WERI-Rb-1 (cell line): ENCODE data around the gene DPF3.

Experiments
- DNase-seq: peaks from one replicate; pipeline ENCODE4 v3.0.0-alpha.2; 2020
- H3K27ac ChIP-seq: fragments of 250-450 bp; sonication (Bioruptor Pico); 2 replicates; pipeline ENCODE4 v1.5.1; 2020; ENCODE audit warnings: mild to moderate bottlenecking, moderate library complexity
- H3K27me3 ChIP-seq: fragments of 250-450 bp; sonication (Bioruptor Pico); 2 replicates; pipeline ENCODE4 v1.5.1; 2021; ENCODE audit warnings: mild to moderate bottlenecking, low read depth, moderate library complexity; ENCODE audit not compliant: insufficient read depth, severe bottlenecking
- H3K36me3 ChIP-seq: fragments of 250-450 bp; sonication (Bioruptor Pico); 2 replicates; pipeline ENCODE4 v1.5.1; 2020; ENCODE audit warnings: mild to moderate bottlenecking, moderate library complexity
- H3K4me3 ChIP-seq: 2 replicates; pipeline ENCODE4 v1.5.1; 2011; ENCODE audit warnings: low read depth, mild to moderate bottlenecking, control low read depth, low read length
- H3K9me3 ChIP-seq: fragments of 250-450 bp; sonication (Bioruptor Pico); 2 replicates; pipeline ENCODE4 v1.5.1; 2021; ENCODE audit warnings: mild to moderate bottlenecking, moderate library complexity; ENCODE audit not compliant: severe bottlenecking
- CTCF ChIP-seq: IDR thresholded peaks from 2 replicates; pipeline ENCODE4 v1.5.1; 2011; ENCODE audit warnings: low read depth, mild to moderate bottlenecking, control low read depth, inconsistent platforms, low read length

Gene DPF3

GRCh38 chr14:72893636-72894322 lies at the start of gene DPF3:
Gene DPF3 (minus strand): TSS chr14:72894101. CDS start chr14:72894088, 13 bp downstream.
- Histone ChIP-seq H3K27ac (peak within 1 kb of the TSS; percentile 59; the same call in 1 of the 2 replicates), H3K9me3 (no peaks in the 10 kb centered on the region), H3K4me3 (peak within 1 kb of the TSS; percentile 83), H3K27me3 (peaks cover 5% of the 10 kb centered on the region), H3K36me3 (no peaks in the 10 kb centered on the region)
- TF ChIP-seq CTCF: no peak
- DNase-seq: peak; percentile 96

- no peak for DNase-seq
- Histone ChIP-seq H3K36me3 (peaks cover 6% of the 10 kb centered on the region), H3K27me3 (no peaks in the 10 kb centered on the region), H3K27ac (no peak overlapping the region), H3K4me3 (no peak overlapping the region), H3K9me3 (no peaks in the 10 kb centered on the region)
- peak; percentile 51; the same call in 1 of the 2 replicates for TF ChIP-seq CTCF
Measured at GRCh38 chr14:72942934-72943333, 49.0 kb upstream of the DPF3 start.

GRCh38 chr14:72941286-72941985 lies 47.5 kb upstream of the DPF3 start:
- Histone ChIP-seq H3K4me3 (no peak overlapping the region), H3K27me3 (no peaks in the 10 kb centered on the region), H3K27ac (no peak overlapping the region), H3K36me3 (peaks cover 6% of the 10 kb centered on the region), H3K9me3 (no peaks in the 10 kb centered on the region)
- TF ChIP-seq CTCF: no peak
- DNase-seq: no peak

GRCh38 chr14:72939630-72940029 lies 45.7 kb upstream of the DPF3 start:
- Histone ChIP-seq H3K27ac (no peak overlapping the region), H3K27me3 (no peaks in the 10 kb centered on the region), H3K4me3 (no peak overlapping the region), H3K9me3 (no peaks in the 10 kb centered on the region), H3K36me3 (peaks cover 6% of the 10 kb centered on the region)
- no peak for TF ChIP-seq CTCF
- no peak for DNase-seq

GRCh38 chr14:72932893-72933292 lies 39.0 kb upstream of the DPF3 start:
- H3K4me3 ChIP-seq: no peak overlapping the region
- no peak overlapping the region for H3K27ac ChIP-seq
- H3K27me3 ChIP-seq: no peaks in the 10 kb centered on the region
- H3K36me3 ChIP-seq: peaks cover 3% of the 10 kb centered on the region; the same call in 1 of the 2 replicates
- DNase-seq: no peak
- no peaks in the 10 kb centered on the region for H3K9me3 ChIP-seq
- TF ChIP-seq CTCF: no peak
